GM18519 (cell line): ENCODE measurements around the gene INTS1.

Experiments
- ATAC-seq: cut with Tn5 transposase; IDR thresholded peaks from one replicate; pipeline ENCODE4 v1.9.1; 2021; ENCODE audit warnings: mild to moderate bottlenecking, moderate library complexity; ENCODE audit not compliant: unreplicated experiment, low FRiP score

Gene INTS1

GRCh38 chr7:1434891-1435670, 69.1 kb downstream of the INTS1 start:
- no peak for ATAC-seq

- ATAC-seq: no peak
Observed at GRCh38 chr7:1434165-1434718, 69.9 kb downstream of the INTS1 start.

- ATAC-seq: no peak
Observed at GRCh38 chr7:1433128-1433920, 70.9 kb downstream of the INTS1 start.

GRCh38 chr7:1432411-1433082, 71.6 kb downstream of the INTS1 start:
- no peak for ATAC-seq

GRCh38 chr7:1431634-1432380, 72.4 kb downstream of the INTS1 start:
- ATAC-seq: no peak

GRCh38 chr7:1431226-1431625, 73.0 kb downstream of the INTS1 start:
- ATAC-seq: no peak

- no peak for ATAC-seq
Observed at GRCh38 chr7:1430056-1430845, 73.9 kb downstream of the INTS1 start.

- no peak for ATAC-seq
Observed at GRCh38 chr7:1428941-1429501, 75.2 kb downstream of the INTS1 start.

- no peak for ATAC-seq
Observed at GRCh38 chr7:1427064-1427657, 77.0 kb downstream of the INTS1 start.

GRCh38 chr7:1426474-1426873, 77.7 kb downstream of the INTS1 start:
- ATAC-seq: no peak

GRCh38 chr7:1425292-1426136, 78.7 kb downstream of the INTS1 start:
- no peak for ATAC-seq

GRCh38 chr7:1424041-1424440, 80.1 kb downstream of the INTS1 start:
- ATAC-seq: no peak

GRCh38 chr7:1423264-1423811, 80.9 kb downstream of the INTS1 start:
- no peak for ATAC-seq

- no peak for ATAC-seq
Observed at GRCh38 chr7:1422512-1423263, 81.5 kb downstream of the INTS1 start.

GRCh38 chr7:1421946-1422345, 82.2 kb downstream of the INTS1 start:
- ATAC-seq: no peak

- ATAC-seq: no peak
Observed at GRCh38 chr7:1421020-1421790, 83.0 kb downstream of the INTS1 start.
